Sciatic nerve (tissue), 2 donors: ENCODE measurements around the gene MTMR3. TPM values are rescaled to one million over a fixed set of nuclear protein-coding genes. Genes with fewer than 3 reads are reported as not detected.

Experiments used
- ATAC-seq: fragments of 200-7000 bp; cut with Tn5 transposase; one replicate; pipeline ENCODE4 v1.9.1; 2020; ENCODE audit warnings: mild to moderate bottlenecking, moderate library complexity
- DNase-seq: peaks from one replicate; pipeline ENCODE4 v3.0.0-alpha.2; 2020; ENCODE audit warnings: low spot score
- intact Hi-C: fragments of 100-400 bp; cut with DNase I; formaldehyde crosslinking; loops from one replicate; pipeline ENCODE4 v1.14.2; 2022
- total RNA-seq: library from RNA; stranded (reverse); fragmentation: NEBNext Ultra II Directional; extraction: Animal tissue kit (Norgen Biotek cat#: 25700); gene quantifications from one replicate; pipeline ENCODE4 v1.2.1, GENCODE V29; 2021
- donor health status: DM: no; HTN: no; CAD: no.
- donor health status: DM: no; HTN: no; CAD: no.

MTMR3 gene
- total RNA-seq, 1 donor from 2014 or later, result 73.2 TPM

DNA sequence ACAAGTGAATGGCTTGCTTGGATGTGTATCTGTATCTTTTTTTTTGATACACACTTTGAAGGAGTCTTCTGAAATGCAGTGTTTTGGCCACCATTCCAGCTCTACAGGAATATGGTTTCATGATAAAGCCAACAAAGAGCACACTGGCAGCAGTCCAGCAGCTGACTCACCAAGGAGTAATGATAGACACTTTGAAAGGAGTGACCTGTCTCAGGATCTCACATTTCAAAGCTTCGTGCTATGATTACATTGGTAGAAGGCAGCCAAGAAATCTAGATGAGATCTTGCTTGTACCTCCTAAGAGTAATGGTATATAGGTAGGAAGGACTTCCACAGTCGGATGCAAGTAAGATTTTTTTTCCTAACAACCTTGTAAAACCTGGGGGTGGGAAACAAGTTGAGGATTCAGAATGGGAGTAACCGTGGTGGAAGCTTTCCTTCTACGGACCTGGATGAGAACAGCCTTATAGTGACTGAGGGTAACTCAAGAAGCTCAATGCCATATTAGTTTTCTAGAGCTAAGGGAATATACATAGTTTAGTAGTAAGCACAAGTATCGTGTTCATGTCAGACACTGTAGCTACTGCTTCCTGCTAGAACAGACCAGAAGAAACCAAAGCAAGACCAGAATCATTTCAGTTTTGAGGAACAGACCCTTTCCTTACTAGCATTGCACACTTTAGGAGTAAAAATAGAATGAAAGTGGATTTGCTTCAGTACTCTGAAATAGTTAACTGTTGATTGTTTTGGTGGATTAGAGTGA is 25.0 kb downstream of the MTMR3 start:
- DNase-seq (peak; percentile 78), ATAC-seq (peak; percentile 49)
- intact Hi-C loops, result no loop called here

- ATAC-seq (no peak), DNase-seq (no peak)
Measured at GRCh38 chr22:29912141-29912540, 29.2 kb downstream of the MTMR3 start.

GRCh38 chr22:29912605-29913398 is 29.8 kb downstream of the MTMR3 start:
- peak; percentile 60 for ATAC-seq
- intact Hi-C loops, result no loop called here
- DNase-seq, result no peak

More at GRCh38 chr22:29912141-29912540, 29.2 kb downstream of the MTMR3 start:
- intact Hi-C loops, result no loop called here

- ATAC-seq (no peak), DNase-seq (no peak)
- intact Hi-C loops, result no loop called here
Measured at GRCh38 chr22:29914165-29914564, 31.2 kb downstream of the MTMR3 start.

DNA sequence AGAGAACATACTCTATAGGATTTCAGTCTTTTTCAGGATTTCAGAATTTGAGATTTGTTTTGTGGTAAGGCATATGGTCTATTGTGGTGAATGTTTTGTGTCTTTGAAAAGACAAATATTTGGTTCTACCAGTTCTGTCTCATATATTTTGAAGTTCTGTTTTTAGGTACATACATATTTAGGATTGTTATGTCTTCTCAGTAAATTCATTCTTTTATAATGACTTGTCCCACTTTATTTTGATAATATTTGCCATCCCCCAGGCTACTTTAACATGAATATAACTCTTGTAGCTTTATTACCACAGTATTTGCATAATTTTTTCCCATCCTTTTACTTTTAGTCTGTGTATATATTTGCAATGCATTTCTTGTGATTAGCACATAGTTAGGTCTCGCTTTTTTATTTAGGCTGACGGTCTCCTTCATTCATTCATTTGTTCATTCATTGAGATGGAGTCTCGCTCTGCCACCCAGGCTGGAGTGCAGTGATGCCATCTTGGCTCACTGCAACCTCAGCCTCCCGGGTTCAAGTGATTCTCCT is 32.1 kb downstream of the MTMR3 start:
- intact Hi-C loops, result no loop called here
- ATAC-seq (no peak), DNase-seq (no peak)

GRCh38 chr22:29916007-29916544 is 33.1 kb downstream of the MTMR3 start:
- ATAC-seq, result no peak
- no peak for DNase-seq
- intact Hi-C loops, result no loop called here

- intact Hi-C loops, result no loop called here
- DNase-seq (no peak), ATAC-seq (peak; percentile 91)
Measured at GRCh38 chr22:29917052-29917902, 34.3 kb downstream of the MTMR3 start.

- no peak for ATAC-seq
- DNase-seq, result no peak
- intact Hi-C loops, result no loop called here
Measured at GRCh38 chr22:29925402-29925801, 42.4 kb downstream of the MTMR3 start.

DNA sequence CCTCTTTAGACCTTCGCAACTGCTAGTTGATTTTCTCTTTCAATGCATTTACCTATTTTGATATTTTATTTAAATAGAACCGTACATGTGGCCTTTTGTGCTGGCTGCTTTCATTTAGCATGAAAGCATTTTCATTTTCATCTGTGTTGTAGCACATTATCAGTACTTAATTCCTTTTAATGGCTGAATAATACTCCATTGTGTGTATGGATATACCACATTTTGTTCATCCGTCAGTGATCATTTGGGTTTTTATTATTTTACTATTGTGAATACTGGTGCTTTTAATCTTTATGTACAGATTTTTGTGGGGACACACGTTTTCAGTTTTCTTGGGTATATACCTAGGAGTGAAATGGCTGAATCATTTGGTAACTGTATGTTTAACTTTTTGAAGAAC is 43.1 kb downstream of the MTMR3 start:
- intact Hi-C loops, result no loop called here
- no peak for ATAC-seq

DNA sequence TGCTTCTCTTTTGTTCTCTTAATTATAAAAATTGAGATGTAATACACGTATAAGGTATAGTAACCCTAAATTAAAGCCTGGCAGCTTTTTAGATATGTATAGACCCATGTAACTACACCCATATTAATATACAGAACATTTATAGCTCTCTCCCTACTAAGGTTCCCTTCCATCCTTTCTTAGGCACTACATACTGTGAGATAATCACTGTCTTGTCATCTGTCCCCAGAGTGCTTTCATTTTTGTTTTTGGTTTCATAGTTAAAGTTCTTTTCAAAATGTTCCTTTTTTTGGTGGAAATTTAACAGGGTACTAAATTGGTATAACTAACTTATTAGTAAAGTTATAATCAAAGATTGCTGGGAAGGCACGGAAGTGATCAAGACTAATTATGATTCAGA is 49.2 kb downstream of the MTMR3 start:
- ATAC-seq (no peak), DNase-seq (no peak)
- intact Hi-C loops, result no loop called here

More for the DNA sequence above, 43.1 kb downstream of the MTMR3 start:
- no peak for DNase-seq

GRCh38 chr22:29933619-29934018 is 50.6 kb downstream of the MTMR3 start:
- ATAC-seq, result no peak
- DNase-seq, result no peak
- intact Hi-C loops, result no loop called here

DNA sequence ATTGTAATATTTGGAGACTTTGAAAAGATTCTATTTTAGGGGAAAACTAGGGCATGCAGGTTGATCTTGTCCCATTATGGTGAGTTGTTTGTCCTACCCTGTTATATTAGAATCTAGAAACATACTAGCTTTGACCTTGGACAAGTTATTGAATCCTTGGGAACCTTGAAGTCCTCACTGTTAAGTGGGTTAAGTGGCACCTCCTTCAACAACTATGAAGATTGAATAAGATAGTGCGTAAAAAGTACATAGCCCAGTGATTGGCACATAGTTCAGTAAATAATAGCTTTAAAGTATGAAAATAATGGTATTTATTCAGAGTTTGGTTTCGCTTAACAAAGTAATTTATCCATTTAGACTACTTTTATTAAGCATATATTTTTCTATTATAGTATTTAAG is 51.6 kb downstream of the MTMR3 start:
- intact Hi-C loops, result no loop called here
- DNase-seq (no peak), ATAC-seq (no peak)

DNA sequence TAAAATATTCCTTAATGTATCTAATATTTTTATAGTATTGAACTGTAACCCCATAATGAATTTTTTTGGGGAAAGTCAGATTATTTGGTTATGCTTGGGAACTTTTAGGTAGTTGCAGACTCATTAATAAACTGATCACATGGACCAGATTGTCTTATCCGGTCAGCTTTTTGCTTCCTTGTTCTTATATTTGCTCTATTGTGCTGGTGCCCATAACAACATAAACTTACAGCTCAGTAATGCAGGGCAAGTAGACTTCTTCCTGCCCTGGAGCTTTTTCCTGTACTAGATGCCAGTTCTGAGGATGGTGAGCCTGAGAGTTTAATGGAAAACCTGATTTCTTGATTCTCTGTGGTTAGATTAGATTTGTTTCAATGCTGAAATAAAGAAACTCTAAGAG is 53.2 kb downstream of the MTMR3 start:
- intact Hi-C loops, result no loop called here
- no peak for ATAC-seq

DNA sequence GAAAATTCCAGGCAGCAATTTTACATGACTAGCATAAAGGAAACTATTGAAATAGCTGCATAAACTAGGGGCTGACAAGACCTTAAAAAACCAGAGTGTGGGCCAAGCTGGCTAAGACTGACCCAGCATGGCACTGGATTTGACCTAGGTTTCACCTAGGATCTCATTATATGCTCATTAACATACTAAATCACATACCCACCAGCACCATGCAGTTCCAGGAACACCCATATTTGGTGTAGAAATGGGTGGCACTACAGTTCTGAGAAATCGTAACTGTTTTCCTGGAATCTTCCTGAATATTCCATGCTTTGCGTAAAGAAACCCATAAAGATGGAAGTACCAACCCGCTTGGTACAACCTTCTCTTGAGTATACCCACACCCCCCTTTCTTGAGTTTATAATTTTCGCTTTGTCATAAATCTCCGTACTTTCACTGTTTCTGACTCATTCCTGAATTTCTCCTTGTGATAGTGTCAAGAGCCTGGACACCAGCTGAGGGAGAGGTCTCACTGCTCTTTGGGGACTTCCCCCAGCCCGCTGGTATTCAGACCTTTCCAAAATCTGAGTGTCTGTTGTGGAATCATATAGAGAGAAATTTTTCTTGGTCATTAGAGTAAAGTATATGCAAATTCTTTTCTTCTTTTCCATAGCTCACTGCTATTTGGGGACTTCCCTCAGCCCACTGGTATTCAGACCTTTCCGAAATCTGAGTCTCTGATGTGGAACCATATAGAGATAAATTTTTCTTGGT is 55.1 kb downstream of the MTMR3 start:
- DNase-seq, result no peak
- ATAC-seq, result no peak
- intact Hi-C loops, result no loop called here

More for the DNA sequence above, 53.2 kb downstream of the MTMR3 start:
- DNase-seq, result no peak

DNA sequence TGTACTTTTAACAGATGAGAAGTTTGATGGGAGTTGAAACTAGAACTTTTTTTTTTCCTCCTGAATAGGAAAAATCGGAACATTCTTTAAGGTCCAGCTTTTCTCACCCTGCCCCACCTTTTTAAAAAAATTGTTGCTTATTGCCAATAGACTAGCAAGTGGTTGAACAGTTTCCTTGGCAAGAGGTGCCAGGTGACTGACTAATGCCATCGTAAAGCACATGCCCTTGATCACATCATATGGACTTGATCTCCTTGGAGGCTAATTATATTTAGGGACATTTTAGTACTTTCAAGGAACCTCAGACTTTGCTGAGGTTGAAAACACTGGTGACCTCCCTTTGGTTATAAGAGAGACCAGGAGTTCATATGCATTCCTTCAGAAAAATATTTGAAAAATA is 57.6 kb downstream of the MTMR3 start:
- intact Hi-C loops, result no loop called here
- DNase-seq (no peak), ATAC-seq (no peak)

GRCh38 chr22:29944339-29944738 is 61.4 kb downstream of the MTMR3 start:
- intact Hi-C loops, result no loop called here
- ATAC-seq, result no peak
- no peak for DNase-seq

DNA sequence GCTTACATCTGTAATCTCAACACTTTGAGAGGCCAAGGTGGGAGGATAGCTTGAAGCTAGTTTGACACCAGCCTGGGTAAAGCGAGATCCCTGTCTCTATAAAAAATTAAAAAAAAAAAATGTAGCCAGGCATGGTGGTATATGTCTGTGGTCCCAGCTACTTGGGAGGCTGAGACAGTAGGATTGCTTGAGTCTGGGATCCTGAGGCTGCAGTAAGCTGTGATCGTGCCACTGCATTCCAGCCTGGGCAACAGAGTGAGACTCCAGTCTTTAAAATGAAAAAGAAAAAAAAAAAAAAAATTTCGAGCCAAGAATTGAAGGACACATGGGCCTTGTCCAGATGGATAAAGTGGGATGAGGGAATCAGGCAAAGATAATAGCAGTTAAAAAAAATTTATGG is 62.5 kb downstream of the MTMR3 start:
- no peak for DNase-seq
- no peak for ATAC-seq
- intact Hi-C loops, result no loop called here

- DNase-seq (no peak), ATAC-seq (no peak)
- intact Hi-C loops, result no loop called here
Measured at GRCh38 chr22:29946220-29946619, 63.2 kb downstream of the MTMR3 start.
